GM10248 (cell line): Measurements from ENCODE around the gene ABCC4.

Experiments used
- CTCF ChIA-PET: fragments of 300-600 bp; sonication (Branson Sonifier 250); formaldehyde crosslinking; extraction: SDS; loops from one replicate; lab custom pipeline; 2021; ENCODE audit warnings: antibody characterized with exemption; lab: Yijun Ruan, JAX
- POLR2A ChIA-PET: fragments of 350-650 bp; sonication (Branson Sonifier 250); formaldehyde crosslinking; extraction: SDS; loops from one replicate; lab custom pipeline; 2020; ENCODE audit warnings: antibody characterized with exemption; lab: Yijun Ruan, JAX
- DNase-seq: peaks from one replicate; pipeline ENCODE4 v3.0.0; 2012; ENCODE audit errors: extremely low spot score
- CTCF ChIP-seq: IDR thresholded peaks from 2 replicates; pipeline ENCODE4 v1.5.1; 2012; ENCODE audit warnings: mild to moderate bottlenecking, low read depth; ENCODE audit errors: extremely low read depth, missing control alignments, control extremely low read depth

The ABCC4 gene

GRCh38 chr13:95128045-95128643, 173.1 kb downstream of the ABCC4 start:
- no peak for DNase-seq
- ChIA-PET POLR2A (no interaction called here), CTCF (interaction anchor here (1.5 kb wide), 1 partner anchor 9 kb away, joined by 7 read pairs; no protein-coding TSS in a partner anchor)
- no peak for TF ChIP-seq CTCF

GRCh38 chr13:95124959-95125358, 176.3 kb downstream of the ABCC4 start:
- no peak for DNase-seq
- ChIA-PET CTCF (no interaction called here), POLR2A (no interaction called here)
- no peak for TF ChIP-seq CTCF

- ChIA-PET CTCF (no interaction called here), POLR2A (no interaction called here)
- no peak for TF ChIP-seq CTCF
- no peak for DNase-seq
Observed at GRCh38 chr13:95123726-95124125, 177.5 kb downstream of the ABCC4 start.

GRCh38 chr13:95122063-95122462, 179.2 kb downstream of the ABCC4 start:
- ChIA-PET CTCF (no interaction called here), POLR2A (no interaction called here)
- no peak for TF ChIP-seq CTCF
- no peak for DNase-seq

- no peak for TF ChIP-seq CTCF
- CTCF ChIA-PET = interaction anchor here (1.6 kb wide), 1 partner anchor 283 kb away, joined by 3 read pairs; no protein-coding TSS in a partner anchor
- no peak for DNase-seq
- POLR2A ChIA-PET = no interaction called here
Observed at GRCh38 chr13:95121516-95121915, 179.7 kb downstream of the ABCC4 start.

GRCh38 chr13:95120650-95121049, 180.6 kb downstream of the ABCC4 start:
- ChIA-PET CTCF (interaction anchor here (1.6 to 1.9 kb wide), 2 partner anchors 14 to 284 kb away, joined by 3 to 5 read pairs; no protein-coding TSS in a partner anchor), POLR2A (interaction anchor here (0.6 kb wide), 1 partner anchor 41 kb away, joined by 6 read pairs; no protein-coding TSS in a partner anchor)
- DNase-seq = no peak
- TF ChIP-seq CTCF = no peak
